ENCODE results near the gene STAT1. TPM values are rescaled to one million over a fixed set of nuclear protein-coding genes. Genes with fewer than 3 reads are reported as not detected.

The STAT1 gene
- total RNA-seq, 1 experiment from 2014 or later, result 60.7 TPM

GRCh38 chr2:190978389-190979053, 35.5 kb downstream of the STAT1 start (continued):
- no peak for TF ChIP-seq EZH2phosphoT487 (IDR thresholded peaks at IDR 0.05; ENCODE audit: borderline replicate concordance)

- no peaks in the 10 kb centered on the region for H3K79me2 ChIP-seq (ENCODE audit: insufficient read depth, low read length)
- H2AFZ ChIP-seq (ENCODE audit: low read depth, low read length, poor library complexity, severe bottlenecking), result no peak overlapping the region
- no peak overlapping the region for H3K4me2 ChIP-seq (ENCODE audit: low read length)
- no peak overlapping the region for H3K9ac ChIP-seq (ENCODE audit: low read length)
- H3K4me3 ChIP-seq (replicated peaks in 1 of 2; ENCODE audit: low read depth in 1 of 2, low read length in 2 of 2), result no peak overlapping the region
- H4K20me1 ChIP-seq (ENCODE audit: insufficient read depth), result no peaks in the 10 kb centered on the region
- DNase-seq (ENCODE audit: low read depth, low spot score) (no peak), ATAC-seq (no peak)
- H3K9me2 ChIP-seq (ENCODE audit: insufficient read depth), result no peaks in the 10 kb centered on the region
- peaks cover 80 to 81% of the 10 kb centered on the region in 2 experiments for H3K36me3 ChIP-seq (ENCODE audit: control insufficient read depth in 1 of 2, insufficient read depth in 2 of 2, low read length in 2 of 2)
- no peaks in the 10 kb centered on the region for H3K27me3 ChIP-seq (ENCODE audit: insufficient read depth, low read length)
- intact Hi-C loops (cut with micrococcal nuclease), result no loop called here
- RAD21 ChIA-PET (ENCODE audit: low non-redundant PET in 1 of 2, low total read pairs in 2 of 2, uncharacterized antibody in 2 of 2, unreplicated experiment in 2 of 2), result no interaction called here
- H3K9me3 ChIP-seq (ENCODE audit: control insufficient read depth in 1 of 2, insufficient read depth in 1 of 2, low read depth in 1 of 2, low read length in 2 of 2), result no peaks in the 10 kb centered on the region
- no peak overlapping the region for H3K27ac ChIP-seq (ENCODE audit: low read depth, low read length)
- H3K4me1 ChIP-seq (ENCODE audit: control insufficient read depth in 1 of 2, insufficient read depth in 2 of 2, low read length in 2 of 2), result no peaks in the 10 kb centered on the region
- CTCF ChIA-PET, result no interaction called here
- TF ChIP-seq CEBPB (IDR thresholded peaks at IDR 0.05; ENCODE audit: low read depth) (no peak), SIN3A (IDR thresholded peaks at IDR 0.05; ENCODE audit: low read depth) (no peak), MAX (IDR thresholded peaks at IDR 0.05) (no peak), ZFX (IDR thresholded peaks at IDR 0.05) (no peak), REST (IDR thresholded peaks at IDR 0.05; ENCODE audit: low read depth) (no peak), SP1 (IDR thresholded peaks at IDR 0.05; ENCODE audit: low read depth) (no peak), SRF (IDR thresholded peaks at IDR 0.05; ENCODE audit: low read depth) (no peak), EZH2 (IDR thresholded peaks at IDR 0.05) (no peak)
- BruUV-seq (replicated peaks), result no TSS peak
- POLR2A ChIA-PET, result no interaction called here
Observed at GRCh38 chr2:190977505-190977904, 36.5 kb downstream of the STAT1 start.

Data from HCT116 (cell line).